ENCODE measurements around the gene ALG1.

The ALG1 gene, protein sequence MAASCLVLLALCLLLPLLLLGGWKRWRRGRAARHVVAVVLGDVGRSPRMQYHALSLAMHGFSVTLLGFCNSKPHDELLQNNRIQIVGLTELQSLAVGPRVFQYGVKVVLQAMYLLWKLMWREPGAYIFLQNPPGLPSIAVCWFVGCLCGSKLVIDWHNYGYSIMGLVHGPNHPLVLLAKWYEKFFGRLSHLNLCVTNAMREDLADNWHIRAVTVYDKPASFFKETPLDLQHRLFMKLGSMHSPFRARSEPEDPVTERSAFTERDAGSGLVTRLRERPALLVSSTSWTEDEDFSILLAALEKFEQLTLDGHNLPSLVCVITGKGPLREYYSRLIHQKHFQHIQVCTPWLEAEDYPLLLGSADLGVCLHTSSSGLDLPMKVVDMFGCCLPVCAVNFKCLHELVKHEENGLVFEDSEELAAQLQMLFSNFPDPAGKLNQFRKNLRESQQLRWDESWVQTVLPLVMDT

DNA sequence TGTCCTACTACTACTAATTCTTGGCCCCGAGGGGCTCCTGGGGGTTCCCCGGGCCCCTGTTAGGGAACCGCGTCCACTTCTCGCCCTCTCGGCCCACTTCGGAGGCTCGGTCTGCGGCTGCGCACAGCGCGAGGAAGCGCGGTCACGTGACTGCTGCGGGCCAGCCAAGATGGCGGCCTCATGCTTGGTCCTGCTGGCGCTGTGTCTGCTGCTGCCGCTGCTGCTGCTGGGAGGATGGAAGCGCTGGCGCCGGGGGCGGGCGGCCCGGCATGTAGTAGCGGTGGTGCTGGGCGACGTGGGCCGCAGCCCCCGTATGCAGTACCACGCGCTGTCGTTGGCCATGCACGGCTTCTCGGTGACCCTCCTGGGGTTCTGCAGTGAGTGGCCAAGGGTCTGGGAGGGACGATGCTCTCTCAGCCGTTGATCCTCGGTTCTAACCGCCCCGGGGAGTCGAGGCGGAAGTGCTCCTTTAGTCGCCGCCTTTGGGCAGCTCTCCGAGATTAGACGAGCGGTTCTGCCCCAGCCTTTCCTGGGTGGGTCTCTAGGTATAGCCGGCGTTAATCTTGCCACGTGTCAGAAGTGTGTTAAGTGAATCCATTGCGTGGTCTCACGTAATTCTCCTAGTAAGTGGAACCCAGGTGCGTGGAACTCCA lies at the start of gene ALG1:
ALG1 (plus strand) TSS at position 163 of the 653 bp plus-strand sequence; CDS start at position 170, 7 bp downstream.
- DNase-seq (ENCODE audit: low spot score), result peak; percentile 98

DNA sequence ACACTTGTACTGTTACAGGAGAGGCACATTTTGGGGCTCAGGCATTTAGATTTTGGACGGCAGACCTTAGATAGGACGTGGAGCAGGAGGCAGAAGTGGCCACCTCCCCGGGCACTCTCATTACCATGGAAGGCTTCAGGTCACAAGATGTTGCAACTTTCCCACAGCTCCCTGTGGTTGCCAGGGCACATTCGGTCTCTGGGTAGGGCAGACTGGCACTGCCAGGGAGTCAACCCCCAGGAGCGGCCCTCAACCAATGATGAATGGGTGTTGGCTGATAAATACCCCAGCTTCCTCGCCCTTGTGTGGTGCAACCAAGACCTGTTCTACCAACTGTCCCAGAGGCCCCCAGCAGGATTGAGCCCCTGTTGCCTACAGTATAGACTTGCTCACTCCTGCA lies 49.1 kb upstream of the ALG1 start:
- no peak for DNase-seq (ENCODE audit: low spot score)

DNA sequence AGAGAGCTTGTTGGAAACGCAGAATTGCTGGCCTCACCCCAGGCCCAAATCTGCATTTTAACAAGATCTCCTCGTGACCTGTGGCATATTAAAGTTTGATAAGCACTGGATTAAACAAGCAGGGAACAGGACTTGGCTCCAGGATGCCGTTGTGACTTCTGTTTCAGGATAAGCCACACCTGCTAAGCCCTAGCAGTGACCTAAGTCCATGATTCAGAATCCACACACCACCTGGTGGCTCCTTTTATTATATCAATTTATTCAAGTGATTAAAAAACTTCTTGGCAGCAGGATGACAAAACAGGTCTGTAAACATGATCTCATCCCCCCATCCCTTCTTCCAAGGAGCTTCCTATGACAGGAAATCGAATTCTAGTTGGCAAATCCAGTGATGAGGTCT lies 47.0 kb upstream of the ALG1 start:
- DNase-seq (ENCODE audit: low spot score), result peak; percentile 20

DNA sequence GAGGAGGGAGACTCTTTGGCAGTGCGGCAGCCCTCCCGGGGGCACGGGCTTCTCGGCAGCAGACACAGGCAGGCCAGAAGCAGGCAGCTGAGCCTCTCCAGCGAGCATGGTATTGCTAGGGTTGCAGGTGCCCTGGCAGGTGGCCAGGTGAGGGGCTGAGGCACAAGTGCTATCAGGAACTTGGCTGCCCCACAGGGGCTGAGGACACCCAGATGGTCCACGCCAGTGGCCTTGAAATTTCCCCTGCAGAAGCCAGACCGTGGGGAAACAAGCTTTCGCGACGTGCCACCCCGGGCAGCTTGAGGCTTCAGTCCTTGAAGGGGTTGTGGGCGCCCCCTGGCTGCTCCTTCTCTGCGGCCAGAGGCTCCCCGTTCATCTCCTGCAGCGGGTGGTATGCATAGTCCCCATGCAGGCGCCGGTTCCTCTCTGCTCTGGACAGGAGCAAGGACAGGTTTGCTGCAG lies 46.4 kb upstream of the ALG1 start:
- no peak for DNase-seq (ENCODE audit: low spot score)

DNA sequence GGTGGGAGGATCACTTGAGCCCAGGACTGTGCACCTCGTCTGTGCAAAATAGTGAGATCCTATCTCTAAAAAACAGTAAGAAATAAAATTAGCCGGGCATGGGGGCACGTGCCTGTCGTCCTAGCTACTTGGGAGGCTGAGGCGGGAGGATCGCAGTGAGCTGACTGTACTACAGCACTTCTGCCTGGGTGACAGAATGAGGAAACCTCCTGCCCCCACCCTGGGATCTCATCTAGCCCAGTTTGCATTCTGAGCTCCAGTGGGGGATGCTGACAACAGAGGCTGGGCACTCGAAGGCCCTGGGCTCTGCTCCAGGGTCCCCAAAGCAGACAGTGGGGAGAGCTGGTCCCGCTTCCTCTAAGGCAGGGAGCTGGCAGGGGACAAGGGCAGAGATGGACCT lies 45.0 kb upstream of the ALG1 start:
- DNase-seq (ENCODE audit: low spot score), result no peak

DNA sequence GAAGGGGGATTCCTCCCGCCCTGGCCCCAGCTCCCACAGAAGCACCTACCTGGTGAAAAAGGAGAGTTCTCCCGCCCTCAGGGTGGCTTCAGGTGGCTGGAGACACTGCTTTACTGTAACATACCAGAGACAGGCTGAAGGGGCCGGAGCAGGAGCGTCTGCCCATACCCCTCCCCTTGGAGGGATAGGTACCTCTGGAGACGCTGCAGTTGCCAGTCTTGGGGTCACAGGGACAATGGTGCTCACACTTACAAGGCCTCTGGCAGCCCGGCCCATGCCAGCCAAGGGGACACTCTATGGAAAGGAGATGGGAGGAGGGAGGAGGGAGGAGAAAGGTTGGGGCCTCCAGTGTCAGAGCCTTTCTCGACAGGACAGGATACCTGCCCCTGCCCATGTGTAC lies 44.6 kb upstream of the ALG1 start:
- no peak for DNase-seq (ENCODE audit: low spot score)

DNA sequence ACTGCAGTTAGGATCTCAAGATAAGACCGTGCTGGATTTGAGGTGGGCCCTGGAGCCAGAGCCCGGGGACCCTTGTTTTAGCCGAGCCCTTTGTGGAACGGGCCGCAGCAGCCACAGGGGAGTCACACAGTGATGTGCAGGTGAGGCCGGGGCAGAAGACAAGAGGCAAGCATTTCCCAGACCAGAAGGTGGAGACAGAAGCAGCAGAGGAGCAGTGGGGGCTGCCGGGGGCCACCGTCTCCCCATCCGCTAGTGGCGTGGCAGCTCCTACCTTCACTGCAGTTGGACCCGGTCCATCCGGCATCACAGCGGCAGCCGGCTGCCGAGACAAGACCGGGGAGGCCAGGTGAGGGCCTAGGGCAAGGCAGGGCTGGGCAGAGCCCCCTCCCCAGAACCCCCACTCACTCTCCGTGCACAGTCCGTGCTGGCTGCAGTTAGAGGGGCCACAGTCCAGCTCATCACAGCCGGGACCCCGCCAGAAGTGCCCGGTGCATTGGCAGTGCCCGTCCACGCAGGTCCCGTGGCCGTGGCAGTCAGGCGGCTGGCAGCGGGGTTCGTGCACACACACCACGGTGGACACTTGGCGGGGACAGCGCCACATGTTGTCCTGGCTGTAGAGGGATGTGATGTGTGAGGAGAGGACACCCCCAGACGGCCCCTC lies 43.9 kb upstream of the ALG1 start:
- DNase-seq (ENCODE audit: low spot score), result no peak

DNA sequence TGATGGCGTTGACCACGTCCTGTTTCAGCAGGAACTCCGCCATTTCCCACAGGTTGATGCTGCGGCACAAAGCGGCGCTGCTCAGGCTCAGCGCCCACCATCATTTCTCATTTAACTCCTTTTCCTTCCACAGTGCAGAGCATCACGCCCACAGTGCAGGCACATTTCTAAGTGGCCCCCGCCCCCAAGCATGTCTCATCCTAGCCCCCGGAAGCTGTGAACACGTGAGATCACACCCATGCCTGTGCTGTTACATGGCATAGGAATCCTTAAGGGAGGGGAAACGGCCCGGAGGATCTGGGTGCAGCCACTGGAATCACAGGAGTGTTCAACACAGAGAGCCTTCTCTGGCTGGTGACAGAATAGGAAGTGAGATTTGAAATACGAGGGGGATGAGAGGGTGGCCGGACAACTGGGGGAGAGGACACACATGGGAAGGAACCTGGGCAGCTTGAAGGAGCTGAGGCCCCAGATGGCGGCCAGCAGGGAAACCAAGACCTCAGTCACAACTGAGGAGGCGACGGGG lies 42.6 kb upstream of the ALG1 start:
- DNase-seq (ENCODE audit: low spot score), result no peak

DNA sequence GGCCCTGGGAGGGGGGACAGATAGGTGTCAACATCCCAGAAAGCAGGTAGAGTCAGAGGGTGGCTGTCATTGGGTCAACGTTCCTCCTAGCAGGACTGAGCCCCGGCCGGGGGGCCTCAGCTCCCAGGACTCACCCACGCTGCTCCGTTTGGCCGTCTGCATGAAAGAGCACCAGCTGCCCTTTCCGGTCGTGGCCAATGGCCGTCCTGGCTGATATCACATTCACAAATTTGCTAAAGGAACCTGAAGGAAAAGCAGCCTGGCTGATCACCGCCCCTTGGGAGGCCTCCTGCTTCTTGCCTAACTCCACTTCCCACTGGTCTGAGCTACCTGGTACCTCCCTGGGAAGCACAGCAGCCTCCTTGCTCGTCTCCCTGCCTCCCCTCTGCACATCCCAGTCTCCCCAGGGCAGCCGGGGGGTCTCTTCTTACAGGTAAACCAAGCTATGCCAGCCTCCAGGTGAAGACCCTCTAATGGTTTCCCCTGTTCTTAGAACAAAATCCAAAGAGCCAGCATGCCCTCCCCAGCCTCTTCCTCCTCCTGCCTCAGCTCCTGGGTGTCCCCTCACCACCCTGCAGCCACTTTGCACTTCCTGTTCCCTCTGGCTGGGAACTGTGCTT lies 41.3 kb upstream of the ALG1 start:
- no peak for DNase-seq (ENCODE audit: low spot score)

DNA sequence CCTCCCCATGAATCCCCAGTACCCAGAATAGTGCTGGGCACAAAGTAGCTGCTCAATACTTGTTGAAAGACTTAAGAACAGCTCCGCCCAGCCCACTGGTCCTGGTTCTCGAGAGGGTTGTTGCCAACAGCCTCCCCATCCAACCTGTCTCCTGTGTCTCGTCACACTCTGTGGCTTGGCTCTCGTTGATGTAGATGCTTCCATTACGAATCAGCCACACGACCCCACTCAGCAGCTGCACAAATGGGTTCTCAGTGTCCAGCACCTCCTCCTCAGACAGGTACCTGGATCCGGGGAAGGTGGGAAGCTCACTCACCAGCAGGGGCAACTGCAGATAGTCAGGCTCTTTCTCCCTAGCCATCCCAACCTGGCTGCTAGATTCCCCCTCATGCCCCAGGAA lies 40.0 kb upstream of the ALG1 start:
- no peak for DNase-seq (ENCODE audit: low spot score)

DNA sequence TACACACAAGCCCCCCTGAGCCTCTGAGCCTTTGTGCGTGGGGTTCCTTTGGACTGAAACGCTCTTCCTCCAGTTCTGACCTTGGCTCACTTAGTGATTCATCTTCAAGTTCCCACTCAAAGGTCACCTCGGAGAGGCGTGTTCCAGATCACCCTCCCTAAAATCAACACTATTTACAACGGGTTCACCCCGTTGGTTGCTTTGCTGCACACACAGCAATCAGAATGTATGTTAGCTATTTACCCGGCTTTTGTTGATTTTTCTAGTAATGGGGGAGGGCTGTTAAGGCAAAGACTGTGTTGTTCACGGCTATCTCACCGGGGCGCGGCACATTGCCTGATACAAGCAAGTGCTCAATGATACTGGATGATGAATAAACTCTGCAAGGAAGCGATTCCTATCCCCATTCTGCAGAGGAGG lies 38.9 kb upstream of the ALG1 start:
- DNase-seq (ENCODE audit: low spot score), result no peak

DNA sequence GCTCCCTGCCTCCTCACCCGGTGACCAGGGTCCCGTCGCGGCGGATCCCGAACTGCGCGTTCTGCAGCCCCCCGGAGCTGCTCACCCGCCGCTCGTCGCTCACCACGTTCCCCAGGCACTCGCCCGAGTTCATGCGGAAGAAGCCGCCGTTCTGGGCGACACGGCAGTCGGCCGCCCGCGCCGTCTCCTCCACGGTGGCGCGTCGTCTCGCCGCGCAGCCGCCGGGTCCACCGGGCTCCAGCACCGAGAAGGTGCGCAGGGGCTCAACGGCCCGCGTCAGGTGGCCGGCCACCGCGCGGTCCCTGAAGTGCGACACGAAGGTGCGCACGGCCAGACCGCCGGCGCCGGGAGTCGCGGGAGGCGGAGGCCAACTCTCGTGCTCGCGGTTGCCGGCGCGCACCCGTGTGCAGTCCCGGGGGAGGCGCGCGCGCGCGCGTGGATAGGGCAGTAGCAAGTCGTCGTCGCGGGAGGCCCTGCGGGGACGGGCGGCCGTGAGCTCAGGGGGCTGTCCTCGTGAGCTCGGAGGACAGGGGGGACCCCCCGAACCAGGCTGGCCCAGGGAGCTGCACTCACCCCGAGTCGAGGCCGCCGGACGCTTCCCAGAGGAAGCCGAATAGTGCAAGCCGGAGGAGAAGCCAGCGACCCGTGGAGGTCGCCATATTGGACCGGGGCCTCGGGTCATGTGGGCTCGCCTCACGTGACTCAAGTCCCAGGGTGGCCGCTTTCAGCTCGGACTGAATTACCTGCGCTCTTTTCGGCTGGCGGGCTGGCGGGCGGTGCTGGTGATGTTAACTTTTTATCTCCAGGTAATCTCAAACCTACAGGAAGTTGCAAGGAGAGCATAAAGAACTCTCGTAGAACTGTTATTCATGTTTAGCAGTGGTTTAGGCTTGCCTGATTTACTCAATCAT lies 38.1 kb upstream of the ALG1 start, which contains the start of gene NAGPA:
NAGPA (minus strand) TSS at position 680 of the 911 bp plus-strand sequence; CDS start at position 659, 21 bp downstream.
- peak; percentile 93 for DNase-seq (ENCODE audit: low spot score)

DNA sequence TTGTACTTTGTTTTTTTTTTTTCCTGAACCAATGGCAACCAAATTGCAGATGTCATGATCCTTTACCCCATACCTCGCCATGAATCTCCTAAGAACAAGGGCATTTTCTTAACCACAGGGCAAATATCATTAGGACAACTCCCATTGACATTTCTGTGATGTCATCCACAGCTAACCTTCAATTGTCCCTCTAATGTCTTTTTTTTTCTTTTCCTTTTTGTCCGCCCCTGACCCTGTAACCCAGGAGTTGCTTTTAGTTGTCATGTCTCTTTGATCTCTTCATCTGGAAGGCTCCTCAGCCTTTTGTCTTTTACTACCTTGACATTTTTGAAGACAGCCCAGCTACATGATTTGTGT lies 37.5 kb upstream of the ALG1 start:
- no peak for DNase-seq (ENCODE audit: low spot score)

DNA sequence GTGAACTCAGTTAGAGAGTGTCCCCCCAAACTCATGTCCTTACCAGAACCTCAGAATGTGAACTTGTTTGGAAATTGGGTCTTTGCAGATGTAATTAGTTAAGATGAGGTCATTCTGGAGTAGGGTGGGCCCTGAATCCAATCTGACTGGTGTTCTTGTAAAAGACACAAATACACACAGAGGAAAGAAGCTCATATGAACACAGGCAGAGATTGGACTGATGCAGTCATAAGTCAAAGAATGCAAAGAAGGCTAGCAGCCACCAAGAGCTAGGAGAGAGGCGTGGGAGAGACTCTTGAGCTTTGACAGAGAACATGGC lies 35.8 kb upstream of the ALG1 start:
- DNase-seq (ENCODE audit: low spot score), result no peak

DNA sequence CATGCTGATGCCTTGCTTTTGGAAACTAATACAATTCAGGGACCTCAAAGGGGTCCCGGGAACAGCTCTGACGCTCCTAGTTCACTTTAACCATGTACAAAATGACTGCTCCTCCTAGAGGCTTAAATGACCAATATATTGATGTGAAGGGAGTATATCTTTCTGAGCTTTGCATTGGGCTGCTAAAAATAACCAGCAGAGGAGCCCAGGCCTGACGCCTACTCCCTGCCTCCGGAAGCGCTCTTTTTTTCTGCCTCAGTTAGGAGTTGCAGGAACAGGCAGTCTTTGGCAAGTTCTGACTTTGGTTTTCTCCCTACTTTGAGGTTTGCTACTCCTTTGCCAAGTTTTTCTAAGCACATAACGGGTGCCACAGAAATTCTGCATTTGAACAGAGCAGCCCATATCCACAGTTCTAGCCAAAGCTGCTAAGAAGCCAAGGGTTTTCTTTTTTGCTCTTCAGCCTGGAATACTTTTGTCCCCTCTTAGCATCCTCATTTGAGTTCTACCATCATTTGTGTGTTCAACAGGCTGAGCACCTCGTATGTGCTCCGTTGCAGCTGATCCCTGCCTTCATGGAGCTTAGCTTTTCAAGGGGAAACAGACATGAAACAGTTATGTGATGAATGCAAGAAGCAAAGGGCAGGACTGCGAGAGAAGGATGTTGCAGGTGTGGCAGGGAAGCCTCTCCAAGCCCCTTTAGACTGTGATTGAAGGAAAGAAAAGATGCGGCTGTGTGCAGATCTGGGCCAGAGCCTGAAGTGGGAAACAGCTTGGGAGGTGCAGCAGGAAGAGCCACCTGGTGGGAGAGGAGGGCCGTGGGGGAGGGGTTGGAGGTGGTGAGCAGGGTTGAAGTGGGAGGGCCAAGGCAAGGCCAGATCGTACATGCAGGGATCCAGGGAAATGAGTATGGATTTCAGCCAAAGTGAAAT lies 35.2 kb upstream of the ALG1 start:
- no peak for DNase-seq (ENCODE audit: low spot score)

DNA sequence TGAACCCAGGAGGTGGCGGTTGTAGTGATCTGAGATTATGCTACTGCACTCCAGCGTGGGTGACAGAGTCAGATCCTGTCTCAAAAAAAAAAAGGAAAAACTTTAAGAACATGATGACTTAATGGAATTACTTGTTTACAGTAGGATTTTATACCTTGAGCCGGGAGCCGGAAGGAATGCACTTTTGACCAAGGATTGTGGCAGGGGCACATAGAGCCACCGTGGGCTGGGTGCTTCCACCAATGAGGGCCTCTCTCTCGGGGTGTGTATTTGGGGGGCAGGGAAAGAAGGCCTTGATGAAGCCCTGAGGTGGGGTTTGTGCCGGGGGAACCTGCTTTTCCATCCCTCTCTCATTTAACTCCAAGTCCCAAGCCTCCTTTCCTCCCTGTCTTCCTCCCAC lies 31.2 kb upstream of the ALG1 start:
- DNase-seq (ENCODE audit: low spot score), result no peak

DNA sequence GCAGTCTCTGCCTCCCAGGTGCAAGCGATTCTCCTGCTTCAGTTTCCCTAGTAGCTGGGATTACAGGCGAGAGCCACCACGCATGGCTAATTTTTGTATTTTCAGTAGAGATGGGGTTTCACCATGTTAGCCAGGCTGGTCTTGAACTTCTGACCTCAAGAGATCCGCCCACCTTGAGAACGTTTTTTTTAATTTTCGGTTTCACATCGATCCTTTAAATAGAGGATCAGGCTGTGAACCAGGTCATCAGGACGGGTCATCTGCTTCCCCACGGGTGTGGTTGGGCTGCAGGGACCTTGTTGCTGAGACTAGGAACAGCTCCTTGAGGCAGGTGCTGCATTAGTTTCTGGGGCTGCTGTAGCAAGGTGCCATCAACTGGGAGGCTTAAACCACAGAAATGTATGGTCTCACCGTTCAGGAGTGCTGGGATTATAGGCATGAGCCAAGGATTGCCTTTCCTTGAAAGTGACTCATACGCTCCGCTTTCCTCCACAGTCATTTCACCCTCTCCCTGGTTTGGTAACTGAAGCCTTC lies 30.0 kb upstream of the ALG1 start:
- peak; percentile 24 for DNase-seq (ENCODE audit: low spot score)

DNA sequence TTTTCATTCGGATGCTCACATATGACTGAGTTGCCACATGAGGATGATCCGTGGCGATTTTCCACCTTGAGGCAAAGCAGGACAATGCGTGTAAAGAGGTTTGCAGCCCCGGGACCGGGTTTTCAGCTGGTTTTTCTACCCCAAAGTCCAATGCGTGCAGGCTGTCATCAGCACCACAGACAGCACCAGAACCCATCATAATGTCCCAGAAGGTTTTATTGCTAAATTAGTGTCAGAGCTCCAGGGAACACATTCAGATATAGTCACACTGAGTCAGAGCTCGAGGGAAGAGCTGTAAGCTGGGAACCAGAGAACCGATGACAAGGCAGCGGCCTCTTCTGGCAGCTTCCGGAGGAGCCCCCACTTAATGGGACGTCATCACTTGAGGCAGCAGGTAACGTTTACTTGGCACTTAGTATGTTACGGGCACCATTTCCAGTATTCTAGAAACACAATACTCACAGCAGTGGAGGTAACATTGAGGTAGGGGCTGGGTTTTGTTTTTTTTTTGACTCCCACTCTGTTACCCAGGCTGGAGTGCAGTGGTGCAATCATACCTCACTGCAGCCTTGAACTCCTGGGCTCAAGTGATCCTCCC lies 29.0 kb upstream of the ALG1 start:
- DNase-seq (ENCODE audit: low spot score), result peak; percentile 28

DNA sequence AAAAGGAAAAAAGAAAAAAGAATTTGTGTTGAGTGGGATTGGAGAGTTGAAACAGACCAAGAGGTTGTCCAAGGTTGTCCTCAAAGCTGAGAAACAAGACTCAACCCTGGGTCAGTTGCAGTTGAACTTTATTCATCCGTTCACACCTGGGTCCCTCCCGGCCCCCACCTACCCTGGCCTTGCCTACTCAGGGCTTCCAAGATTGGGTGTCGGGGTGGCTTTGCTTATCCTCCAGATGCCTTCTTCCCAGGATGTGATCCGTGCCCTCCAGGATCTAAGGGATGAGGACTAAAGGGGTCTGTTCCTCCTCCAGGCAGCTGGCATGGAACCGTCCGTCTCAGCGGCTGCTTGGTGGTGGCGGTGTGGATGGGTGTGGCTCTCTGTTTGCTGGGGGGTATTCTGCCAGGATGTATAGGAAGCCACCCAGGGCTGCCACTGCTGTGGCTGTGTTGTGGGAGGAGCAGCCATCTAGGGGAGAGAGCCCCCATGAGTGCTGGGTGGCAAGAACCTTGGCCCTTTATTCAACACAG lies 27.6 kb upstream of the ALG1 start:
- DNase-seq (ENCODE audit: low spot score), result no peak

All from AG08395 (cell line).